Adrenal gland (tissue), 12 donors: ENCODE data around the gene DOK3. TPM values are rescaled to one million over a fixed set of nuclear protein-coding genes. Genes with fewer than 3 reads are reported as not detected.

Experiments used
- DNase-seq, 7 donors: peaks; one replicate each; pipeline ENCODE4 v3.0.0-alpha.2; 2019 to 2020
- H3K27ac ChIP-seq, 5 donors: fragments of 200-600 bp; sonication (generic) in 4 of 5; 1 replicate in 3 of 5; 2 replicates in 2 of 5; pipeline versions ENCODE4 v1.5.1 to v1.8.0; 2016 to 2020; ENCODE audit warnings: mild to moderate bottlenecking in 1 of 5
- H3K27me3 ChIP-seq: fragments of 200-600 bp; 2 replicates; pipeline ENCODE4 v1.8.0; 2021
- H3K36me3 ChIP-seq, 2 donors: fragments of 200-600 bp; replicated peaks in 1 of 2; 1 replicate in 1 of 2; 2 replicates in 1 of 2; pipeline versions ENCODE4 v1.5.1 to v1.8.0; 2018 to 2022
- H3K4me1 ChIP-seq, 2 donors: fragments of 200-600 bp; replicated peaks in 1 of 2; 1 replicate in 1 of 2; 2 replicates in 1 of 2; pipeline versions ENCODE4 v1.5.1 to v1.8.0; 2018 to 2021
- H3K4me3 ChIP-seq, 4 donors: fragments of 200-600 bp; sonication (generic) in 3 of 4; one replicate each; pipeline ENCODE4 v1.5.1; 2016 to 2018
- H3K9me3 ChIP-seq, 3 donors: fragments of 200-600 bp; sonication (generic) in 1 of 3; replicated peaks in 1 of 3; 1 replicate in 2 of 3; 2 replicates in 1 of 3; pipeline versions ENCODE4 v1.5.1 to v1.8.0; 2016 to 2021
- CTCF ChIP-seq, 6 experiments: fragments of 450-650 bp in 4 of 6; fragments of 200-600 bp in 2 of 6; sonication (generic) in 1 of 6; IDR thresholded peaks; 1 replicate in 5 of 6; 2 replicates in 1 of 6; pipeline versions ENCODE4 v1.5.1 to v1.8.0; 2016 to 2021; ENCODE audit warnings: antibody characterized with exemption in 6 of 6, mild to moderate bottlenecking in 2 of 6, moderate library complexity in 1 of 6
- POLR2A ChIP-seq, 2 donors: fragments of 450-650 bp; IDR thresholded peaks; one replicate each; pipeline ENCODE4 v1.6.1; 2017; ENCODE audit warnings: antibody characterized with exemption in 2 of 2, mild to moderate bottlenecking in 2 of 2, moderate library complexity in 1 of 2
- WGBS, 4 donors: extraction: QIAGEN DNeasy Blood & Tissue Kit in 2 of 4; methylation state at CpG; one replicate each; pipeline versions ENCODE4 v1.1.5 to v1.1.7; 2013 to 2017; 5-methylcytosine and 5-hydroxymethylcytosine counted together
- intact Hi-C, 2 donors: fragments of 100-400 bp; cut with DNase I; formaldehyde crosslinking; loops; one replicate each; pipeline versions ENCODE4 v1.14.1 to v1.15.0; 2022 to 2023
- polyA plus RNA-seq, 3 donors: library from polyadenylated mRNA; stranded (reverse); fragments of 200-250 nt in 2 of 3; fragments of 350-450 nt in 1 of 3; fragmentation: Illumina TruSeq in 1 of 3; extraction: RNeasy Lipid Tissue Mini Kit (QIAGEN cat#74804) in 1 of 3; gene quantifications; one replicate each; pipeline ENCODE4 v1.2.3, GENCODE V29; 2013 to 2014
- total RNA-seq, 9 donors: library from RNA; depleted of rRNA in 4 of 9; stranded (reverse); fragments of >200 nt in 4 of 9; fragments of 120-200 nt in 1 of 9; fragmentation: NEBNext Ultra II Directional in 1 of 9; extraction: Animal tissue kit (Norgen Biotek cat#: 25700) in 1 of 9; gene quantifications; one replicate each; pipeline versions ENCODE4 v1.1.0 to v1.2.4, GENCODE V29; 2013 to 2023
- donor health status: healthy with polysubstance abuse.
- donor health status: Bipolar disorder and iron deficiency.
- donor health status: DM: yes; HTN: yes; CAD: no.
- donor health status: DM: no; HTN: no; CAD: no.
- donor health status: DM: no; HTN: no; CAD: no.
- donor health status: DM: yes; HTN: yes; CAD: no.

Gene DOK3
- total and polyA plus RNA-seq, 12 donors = 1.5 to 49.1 (median 11.3) TPM

GRCh38 chr5:177493795-177494345, 15.8 kb downstream of the DOK3 start:
- Histone ChIP-seq H3K36me3 (peaks cover 0 to 25% of the 10 kb centered on the region in 2 donors), H3K4me3 (peak overlapping the region in 1 of 4 donors; percentile 20), H3K4me1 (peaks cover 29 to 36% of the 10 kb centered on the region in 2 donors)

GRCh38 chr5:177492841-177493240, 16.8 kb downstream of the DOK3 start:
- no peak for DNase-seq
- Histone ChIP-seq H3K27me3 (no peaks in the 10 kb centered on the region), H3K9me3 (no peaks in the 10 kb centered on the region), H3K4me3 (no peak overlapping the region), H3K36me3 (peaks cover 0 to 28% of the 10 kb centered on the region in 2 donors), H3K4me1 (peaks cover 21 to 28% of the 10 kb centered on the region in 2 donors), H3K27ac (peak overlapping the region in 1 of 5 donors; percentile 89)
- intact Hi-C loops = no loop called here
- WGBS, 4 donors = 86 to 94% (median 88%) methylated on average over 4 to 7 of the region's 7 CpGs
- TF ChIP-seq POLR2A (IDR thresholded peaks at IDR 0.05) (no peak), CTCF (IDR thresholded peaks at IDR 0.05) (no peak)

More at GRCh38 chr5:177493795-177494345, 15.8 kb downstream of the DOK3 start:
- no peak for DNase-seq
- WGBS, 4 donors = 78 to 94% (median 88%) methylated on average over 5 of the region's 5 CpGs
- no peaks in the 10 kb centered on the region for H3K9me3 ChIP-seq
- TF ChIP-seq CTCF (IDR thresholded peaks at IDR 0.05) (no peak), POLR2A (IDR thresholded peaks at IDR 0.05) (no peak)
- intact Hi-C loops = no loop called here
- H3K27me3 ChIP-seq = no peaks in the 10 kb centered on the region
- peak overlapping the region in 2 of 5 donors; percentile 49 to 89 for H3K27ac ChIP-seq

GRCh38 chr5:177491983-177492746, 17.5 kb downstream of the DOK3 start:
- TF ChIP-seq CTCF (IDR thresholded peaks at IDR 0.05) (no peak), POLR2A (IDR thresholded peaks at IDR 0.05) (no peak)
- Histone ChIP-seq H3K27me3 (no peaks in the 10 kb centered on the region), H3K4me1 (peaks cover 19 to 25% of the 10 kb centered on the region in 2 donors), H3K36me3 (peaks cover 0 to 35% of the 10 kb centered on the region in 2 donors), H3K4me3 (no peak overlapping the region), H3K9me3 (no peaks in the 10 kb centered on the region), H3K27ac (no peak overlapping the region)
- no peak for DNase-seq
- WGBS, 4 donors = 93 to 96% (median 95%) methylated on average over 24 to 54 of the region's 54 CpGs
- intact Hi-C loops = no loop called here

- TF ChIP-seq POLR2A (IDR thresholded peaks at IDR 0.05) = no peak
- peak in 4 of 6 experiments; percentile 31 to 71 (median 50) for TF ChIP-seq CTCF (IDR thresholded peaks at IDR 0.05)
- Histone ChIP-seq H3K27me3 (no peaks in the 10 kb centered on the region), H3K27ac (no peak overlapping the region), H3K4me1 (peaks cover 13 to 25% of the 10 kb centered on the region in 2 donors), H3K9me3 (no peaks in the 10 kb centered on the region), H3K4me3 (no peak overlapping the region), H3K36me3 (peaks cover 0 to 37% of the 10 kb centered on the region in 2 donors)
- WGBS, 4 donors = 50 to 75% (median 67%) methylated on average over 12 to 43 of the region's 43 CpGs
- no peak for DNase-seq
- intact Hi-C loops = no loop called here
Observed at GRCh38 chr5:177491429-177491945, 18.1 kb downstream of the DOK3 start.
